ENCODE measurements around the gene TYR.
"Not testable (repeated sequence)": the region's sequence is repeated elsewhere in the genome, so short reads cannot be mapped to it uniquely, and the experiment has no call there.

TYR gene

DNA sequence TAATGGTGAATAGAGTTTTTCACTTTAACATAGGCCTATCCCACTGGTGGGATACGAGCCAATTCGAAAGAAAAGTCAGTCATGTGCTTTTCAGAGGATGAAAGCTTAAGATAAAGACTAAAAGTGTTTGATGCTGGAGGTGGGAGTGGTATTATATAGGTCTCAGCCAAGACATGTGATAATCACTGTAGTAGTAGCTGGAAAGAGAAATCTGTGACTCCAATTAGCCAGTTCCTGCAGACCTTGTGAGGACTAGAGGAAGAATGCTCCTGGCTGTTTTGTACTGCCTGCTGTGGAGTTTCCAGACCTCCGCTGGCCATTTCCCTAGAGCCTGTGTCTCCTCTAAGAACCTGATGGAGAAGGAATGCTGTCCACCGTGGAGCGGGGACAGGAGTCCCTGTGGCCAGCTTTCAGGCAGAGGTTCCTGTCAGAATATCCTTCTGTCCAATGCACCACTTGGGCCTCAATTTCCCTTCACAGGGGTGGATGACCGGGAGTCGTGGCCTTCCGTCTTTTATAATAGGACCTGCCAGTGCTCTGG is at the start of gene TYR:
TSS of gene TYR (plus strand) at position 185 of the 541 bp plus-strand sequence. CDS start at position 264, 79 bp downstream.
- DNase-seq, result no peak

DNA sequence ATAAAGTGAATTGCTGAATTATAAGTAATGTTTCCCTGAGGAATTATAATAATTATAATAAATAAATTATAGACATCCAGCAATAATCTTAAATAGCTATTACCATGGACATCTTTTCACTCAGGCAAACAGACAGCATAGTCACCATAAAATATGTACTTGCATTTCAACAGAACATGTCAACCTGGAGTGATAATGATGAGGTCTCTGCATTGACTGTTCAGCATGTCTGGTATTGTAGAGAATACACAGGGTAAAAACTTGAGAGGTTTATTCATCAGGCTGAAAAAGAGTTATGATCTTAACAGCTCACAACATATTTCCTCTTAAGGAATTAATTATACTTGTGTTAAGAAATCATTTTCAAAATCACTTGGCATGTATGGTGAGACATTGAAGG is 41.1 kb upstream of the TYR start:
- no peak for DNase-seq

DNA sequence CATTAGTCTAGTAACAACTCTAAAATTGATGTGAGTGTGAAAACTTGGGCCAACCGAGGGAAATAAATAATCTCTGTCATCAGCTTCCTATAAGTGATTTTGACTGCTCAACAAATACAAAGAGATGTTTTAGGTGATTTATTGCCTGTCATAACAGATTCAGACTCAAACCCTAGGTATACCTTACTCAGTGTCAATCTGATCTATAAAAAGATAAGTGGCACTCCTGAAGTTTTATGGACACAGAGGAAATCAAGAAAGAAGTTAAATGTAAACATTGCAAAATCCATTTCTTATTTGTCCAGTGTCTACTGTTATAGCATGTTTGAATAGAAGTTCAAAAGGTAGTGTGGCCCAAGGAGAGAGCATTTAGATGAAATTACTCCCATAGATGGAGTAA is 30.4 kb upstream of the TYR start:
- peak; percentile 28 for DNase-seq

DNA sequence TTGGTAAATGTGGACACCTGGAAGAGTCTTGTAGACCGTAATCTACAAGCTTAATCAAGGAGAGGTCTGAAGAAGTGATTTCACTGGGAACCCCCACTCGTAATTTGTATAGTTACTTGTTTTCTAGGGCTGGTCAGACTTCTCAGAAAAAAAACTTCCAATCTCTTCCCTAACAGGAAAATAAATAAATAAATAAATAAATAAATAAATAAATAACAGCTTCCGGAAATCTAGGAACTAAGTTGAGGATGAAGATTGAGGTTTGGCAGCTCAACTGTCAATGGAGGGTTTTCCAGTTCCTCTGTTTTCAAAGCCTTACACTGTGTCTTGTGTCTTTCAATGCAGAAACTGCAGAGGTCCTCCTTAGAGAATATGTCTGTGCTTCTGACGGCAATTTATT is 17.7 kb upstream of the TYR start:
- DNase-seq, result no peak

DNA sequence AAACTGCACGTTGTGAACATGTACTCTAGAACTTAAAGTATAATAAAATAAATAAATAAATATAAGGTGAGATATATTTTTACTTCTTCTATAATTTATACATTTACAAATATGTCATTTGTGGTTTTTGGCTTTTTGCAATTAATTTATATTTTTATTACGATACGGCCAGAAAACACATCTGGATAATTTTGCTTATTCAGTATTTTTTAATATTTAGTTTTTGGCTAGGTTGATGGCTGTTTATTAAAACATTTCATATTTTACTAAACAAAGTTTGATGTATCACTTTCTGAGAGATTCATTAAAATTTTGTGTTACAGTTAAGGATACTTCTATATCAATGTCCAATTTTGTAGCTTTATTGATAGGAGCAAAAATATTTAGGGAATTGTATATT is 15.7 kb upstream of the TYR start:
- no peak for DNase-seq

DNA sequence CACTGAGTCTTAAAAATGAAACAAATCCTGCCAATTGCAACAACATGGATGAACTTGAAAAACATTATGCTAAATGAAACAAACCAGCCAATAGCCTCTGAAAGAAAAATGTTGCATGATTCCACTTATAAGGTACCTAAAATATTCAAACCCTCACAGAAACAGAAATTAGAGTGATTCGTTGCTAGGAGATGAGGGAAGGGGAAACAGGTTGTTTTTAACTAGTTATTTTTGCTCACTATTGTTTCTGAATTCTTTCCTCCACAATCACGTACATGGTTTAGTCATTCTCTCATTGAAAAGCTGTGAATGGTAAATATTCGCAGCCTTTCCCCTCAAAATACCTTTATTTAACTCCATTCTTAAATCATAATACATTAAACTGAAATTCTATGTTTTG is 14.0 kb upstream of the TYR start:
- DNase-seq, result no peak

DNA sequence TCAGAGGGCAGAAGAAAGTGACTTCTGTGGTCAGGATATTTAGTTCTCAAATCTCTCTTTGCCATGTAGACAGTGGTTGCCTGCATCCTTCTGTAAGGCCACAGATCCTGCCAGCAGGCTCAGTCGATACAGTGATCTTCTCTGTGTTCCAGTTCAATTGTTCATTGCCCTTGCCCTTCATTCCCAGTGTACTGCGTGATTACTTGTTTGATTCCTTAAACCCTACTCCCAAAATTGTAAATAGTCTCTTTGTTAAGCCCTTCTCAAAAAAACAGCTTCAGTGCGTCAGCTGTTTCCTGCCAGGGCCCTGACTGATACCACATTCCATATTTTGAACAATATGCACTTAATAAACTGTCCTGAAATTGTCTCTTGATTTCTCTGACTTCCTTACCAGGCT is 9.3 kb upstream of the TYR start:
- no peak for DNase-seq

DNA sequence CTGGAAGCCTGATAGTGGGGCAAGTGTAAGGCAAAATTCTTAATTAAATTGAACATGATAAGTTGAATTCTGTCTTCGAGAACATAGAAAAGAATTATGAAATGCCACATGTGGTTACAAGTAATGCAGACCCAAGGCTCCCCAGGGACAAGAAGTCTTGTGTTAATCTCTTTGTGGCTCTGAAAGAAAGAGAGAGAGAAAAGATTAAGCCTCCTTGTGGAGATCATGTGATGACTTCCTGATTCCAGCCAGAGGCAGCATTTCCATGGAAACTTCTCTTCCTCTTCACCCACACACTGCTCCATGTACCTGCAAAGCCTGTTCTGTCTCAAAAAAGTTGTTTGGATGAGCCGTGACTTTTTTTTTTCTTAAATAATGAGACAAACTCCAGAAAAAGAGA is 1.9 kb upstream of the TYR start:
- no peak for DNase-seq

DNA sequence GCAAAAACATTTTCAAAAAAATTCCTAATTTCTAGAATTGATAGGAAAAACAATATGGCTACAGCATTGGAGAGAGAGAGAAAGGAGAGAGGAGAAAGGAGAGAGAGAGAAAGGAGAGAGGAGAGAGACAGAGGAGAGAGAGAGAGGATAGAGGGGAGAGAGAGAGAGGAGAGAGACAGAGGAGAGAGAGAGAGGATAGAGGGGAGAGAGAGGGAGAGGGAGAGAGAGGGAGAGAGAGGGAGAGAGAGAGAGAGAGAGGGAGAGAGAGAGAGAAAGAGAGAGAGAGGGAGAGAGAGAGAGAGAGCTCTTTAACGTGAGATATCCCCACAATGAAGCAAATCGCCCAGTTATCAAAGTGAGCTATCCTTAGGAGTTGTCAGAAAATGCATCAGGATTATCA is 737 bp upstream of the TYR start:
- no peak for DNase-seq

DNA sequence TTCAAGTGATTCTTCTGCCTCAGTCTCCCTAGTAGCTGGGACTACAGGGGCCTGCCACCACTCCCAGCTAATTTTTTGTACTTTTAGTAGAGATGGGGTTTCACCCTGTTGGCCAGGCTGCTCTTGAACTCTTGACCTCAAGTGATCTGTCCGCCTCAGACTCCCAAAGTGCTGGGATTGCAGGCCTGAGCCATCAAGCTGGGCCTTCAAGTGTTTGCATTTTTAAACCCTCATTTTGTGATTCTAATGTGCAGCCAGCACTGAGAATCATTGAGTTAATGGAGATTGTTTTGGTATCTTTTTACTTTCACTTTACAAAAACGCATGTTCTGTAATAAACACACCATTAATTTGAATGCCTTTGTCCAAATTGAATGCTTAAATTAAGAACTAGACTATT is 3.4 kb downstream of the TYR start:
- DNase-seq, result no peak

DNA sequence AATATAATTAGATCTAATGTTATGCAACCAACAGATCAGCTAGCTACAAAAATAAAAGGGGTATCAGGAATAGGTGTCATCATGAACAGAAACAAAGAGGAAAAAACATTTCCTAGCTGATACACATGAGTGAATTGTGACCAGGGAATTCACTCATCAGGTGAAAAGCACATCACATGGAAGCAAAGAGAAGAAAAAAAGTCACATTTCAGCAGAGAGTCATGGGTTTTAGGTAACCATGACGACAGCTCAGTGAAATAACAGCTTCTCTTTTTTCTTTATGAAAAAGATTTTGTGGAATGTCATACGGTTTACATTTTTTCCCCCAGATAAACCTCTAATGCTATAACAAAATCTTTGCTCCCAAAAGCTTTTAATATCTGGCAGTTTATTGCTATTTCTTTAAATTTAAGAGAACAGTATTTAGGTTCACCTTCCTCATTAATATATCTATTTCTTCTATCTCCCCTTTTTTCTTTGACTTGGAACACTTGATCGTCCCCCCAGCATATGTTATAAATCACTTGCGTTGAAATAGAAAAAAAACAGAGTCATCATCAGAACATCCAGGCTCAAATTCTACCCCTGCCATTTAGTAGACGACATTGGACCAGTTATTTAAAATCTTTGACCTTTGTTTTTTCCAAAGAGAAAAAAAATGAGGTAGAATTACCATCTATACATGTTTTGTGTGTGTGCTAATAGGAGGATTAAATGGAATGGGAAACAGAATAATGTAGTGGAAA is 5.3 kb downstream of the TYR start:
- no peak for DNase-seq

DNA sequence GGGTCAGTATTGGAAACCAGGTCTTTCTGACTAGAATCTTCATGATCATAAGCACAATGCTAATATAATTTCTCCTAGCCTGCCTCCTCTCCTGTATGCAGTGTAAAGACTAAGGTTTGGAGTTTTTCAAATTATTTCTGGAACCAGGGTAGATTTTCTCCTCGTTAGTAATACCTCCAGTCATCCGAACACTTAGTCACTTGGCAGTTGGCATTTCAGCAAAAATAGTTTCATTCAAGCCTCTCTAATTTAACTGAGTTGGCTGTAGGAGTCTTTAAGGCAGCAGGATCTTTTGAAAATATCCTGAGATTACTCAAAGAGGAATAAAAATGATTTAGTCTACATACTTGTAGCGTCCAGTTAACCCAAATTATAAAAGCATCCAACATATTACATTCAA is 6.3 kb downstream of the TYR start:
- no peak for DNase-seq

DNA sequence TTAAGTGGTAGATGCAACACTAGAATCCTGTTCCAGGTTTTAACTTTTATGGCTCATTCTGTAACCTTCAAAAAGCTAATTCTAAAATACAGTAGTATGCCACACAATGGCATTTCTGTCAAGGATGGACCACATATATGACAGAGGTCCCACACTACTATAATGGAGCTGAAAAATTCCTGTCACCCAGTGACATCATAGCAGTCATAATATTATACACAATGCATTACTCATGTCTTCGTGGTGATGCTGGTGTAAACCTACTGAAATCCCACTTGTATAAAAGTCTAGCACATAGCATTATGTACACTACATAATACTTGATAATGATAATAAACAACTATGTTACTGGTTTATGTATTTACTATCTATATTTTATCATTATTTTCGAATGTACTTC is 12.1 kb downstream of the TYR start:
- no peak for DNase-seq

DNA sequence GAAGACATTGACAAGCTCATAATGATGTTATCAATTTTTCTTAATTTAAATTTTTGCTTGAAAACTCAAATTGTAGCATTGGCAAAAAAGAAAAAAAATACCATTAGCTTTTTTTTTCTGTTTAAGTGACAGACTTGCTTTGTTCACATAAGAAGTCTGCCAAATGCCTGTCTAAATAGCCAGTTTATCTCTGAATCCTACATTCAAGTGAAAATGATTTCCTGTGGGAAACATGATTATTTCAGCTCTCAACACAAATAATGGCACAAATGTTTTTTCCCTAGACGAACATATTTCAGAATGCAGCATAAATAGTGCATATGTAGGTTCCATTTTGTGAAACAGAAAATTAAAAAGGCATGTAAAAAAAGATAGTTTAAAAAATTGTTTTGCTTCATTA is 23.5 kb downstream of the TYR start:
- no peak for DNase-seq

DNA sequence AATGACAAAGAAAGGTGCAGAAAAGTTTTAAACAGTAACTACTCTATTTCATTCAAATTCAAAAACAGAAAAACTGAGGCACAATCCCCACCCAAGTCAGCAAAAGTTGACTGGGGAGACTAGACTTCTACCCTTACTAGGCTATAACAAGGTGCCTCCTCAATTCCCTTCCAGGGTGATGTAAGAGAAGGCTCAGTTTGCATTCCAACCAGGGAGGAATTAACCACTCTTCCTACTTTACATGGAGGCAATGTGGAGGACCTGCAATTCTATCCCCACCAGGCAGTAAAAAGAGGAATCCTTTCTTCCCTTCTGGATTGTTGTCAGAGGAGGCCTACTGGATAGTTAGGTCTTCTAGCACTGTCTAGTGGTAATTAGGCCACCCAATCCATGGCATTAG is 26.1 kb downstream of the TYR start:
- no peak for DNase-seq

DNA sequence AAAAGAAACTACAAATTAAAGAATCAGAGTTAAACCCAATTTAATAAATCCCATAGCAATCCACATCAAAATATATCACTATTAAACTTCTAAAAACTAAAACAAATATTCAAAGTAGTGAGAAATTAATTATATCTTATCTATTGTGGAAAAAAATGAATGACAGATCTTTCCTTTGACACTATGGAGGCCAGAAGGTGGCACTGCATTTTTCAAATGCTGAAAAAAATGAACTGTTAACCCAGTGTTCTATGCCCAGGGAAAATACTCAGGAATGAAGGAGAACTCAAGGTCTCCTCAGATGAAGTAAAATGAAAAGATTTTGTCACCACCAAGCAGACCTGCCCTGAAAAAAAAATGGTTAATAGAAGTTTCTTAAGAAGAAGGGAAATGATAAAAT is 27.7 kb downstream of the TYR start:
- peak; percentile 41 for DNase-seq

DNA sequence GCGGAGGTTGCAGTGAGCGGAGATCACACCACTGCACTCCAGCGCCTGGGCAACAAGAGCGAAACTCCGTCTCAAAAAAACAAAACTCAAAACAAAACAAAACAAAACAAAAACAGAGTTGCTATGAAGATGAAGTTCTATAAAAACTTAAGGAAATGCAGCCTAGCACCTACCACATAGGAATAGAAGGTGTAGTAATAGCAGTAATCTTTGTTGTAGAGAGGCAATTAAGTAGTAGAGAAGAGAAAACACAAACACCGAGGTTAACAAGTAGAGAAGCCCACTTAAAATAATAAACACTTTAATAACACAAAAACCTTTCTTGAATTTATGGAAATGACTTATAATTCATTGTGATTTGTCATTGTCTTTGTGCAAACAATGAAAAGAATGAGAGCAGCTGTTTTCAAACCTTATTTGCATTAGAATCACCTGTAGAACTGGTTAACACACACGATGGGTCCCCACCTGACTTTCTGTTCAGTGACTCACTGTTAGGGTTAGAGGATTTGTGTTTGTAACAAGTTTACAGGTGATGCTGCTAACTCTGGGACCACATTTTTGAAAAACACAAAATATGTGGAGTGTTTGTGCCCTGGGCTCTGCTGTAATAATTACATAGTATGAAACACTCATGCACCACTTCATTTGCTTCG is 43.1 kb downstream of the TYR start:
- peak; percentile 75 for DNase-seq

DNA sequence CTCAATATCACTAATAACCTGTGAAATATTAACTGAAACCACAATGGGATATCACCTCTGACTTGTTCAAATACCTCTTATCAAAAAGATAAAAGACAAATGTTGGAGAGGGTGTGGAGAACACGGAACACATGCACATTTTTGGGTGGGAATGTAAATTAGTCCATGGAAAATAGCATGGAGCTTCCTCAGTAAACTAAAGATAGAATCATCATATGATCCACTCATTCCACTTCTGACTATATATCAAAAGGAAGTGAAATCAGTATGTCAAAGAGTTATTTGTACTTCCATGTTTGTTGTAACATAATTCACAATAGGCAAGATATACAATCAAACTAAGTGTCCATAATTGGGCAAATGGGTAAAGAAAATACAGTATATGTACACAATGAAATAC is 57.4 kb downstream of the TYR start:
- DNase-seq, result no peak

DNA sequence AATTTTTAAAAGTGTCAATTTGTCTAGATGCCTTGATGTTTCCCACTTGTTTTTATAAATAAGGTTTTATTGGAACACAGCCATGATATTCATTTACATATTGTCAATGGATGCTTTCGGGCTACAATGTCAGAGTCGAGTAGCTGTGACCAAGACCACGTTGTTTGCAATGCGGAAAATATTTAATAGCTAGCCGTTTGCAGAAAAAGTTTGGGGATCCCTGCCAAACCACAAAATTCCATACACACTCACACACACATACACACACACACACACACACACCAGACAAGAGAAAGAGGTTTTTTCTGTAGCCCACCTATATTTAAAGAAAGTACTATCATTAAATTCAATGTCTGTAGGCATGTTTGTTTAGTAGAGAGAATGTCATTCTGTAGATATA is 58.3 kb downstream of the TYR start:
- DNase-seq, result no peak

DNA sequence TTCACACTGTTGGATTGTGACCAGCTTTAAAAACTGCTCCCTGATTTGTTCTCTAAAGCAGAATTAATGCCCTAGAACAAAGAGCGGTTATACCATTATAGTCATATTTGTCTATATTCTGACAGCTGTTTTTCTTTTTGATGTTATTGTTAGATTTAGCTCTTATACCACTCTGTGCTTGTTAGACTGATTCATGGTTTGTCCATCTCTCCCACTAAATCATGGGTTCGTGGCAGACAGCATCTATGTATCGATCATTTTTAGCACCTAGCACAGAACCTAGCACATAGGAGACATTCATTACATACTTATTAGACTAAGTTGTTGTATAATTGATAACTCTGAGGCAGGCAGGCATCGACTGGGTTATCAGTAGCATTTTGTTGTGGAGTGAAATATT is 69.3 kb downstream of the TYR start:
- not testable (repeated sequence) for DNase-seq

DNA sequence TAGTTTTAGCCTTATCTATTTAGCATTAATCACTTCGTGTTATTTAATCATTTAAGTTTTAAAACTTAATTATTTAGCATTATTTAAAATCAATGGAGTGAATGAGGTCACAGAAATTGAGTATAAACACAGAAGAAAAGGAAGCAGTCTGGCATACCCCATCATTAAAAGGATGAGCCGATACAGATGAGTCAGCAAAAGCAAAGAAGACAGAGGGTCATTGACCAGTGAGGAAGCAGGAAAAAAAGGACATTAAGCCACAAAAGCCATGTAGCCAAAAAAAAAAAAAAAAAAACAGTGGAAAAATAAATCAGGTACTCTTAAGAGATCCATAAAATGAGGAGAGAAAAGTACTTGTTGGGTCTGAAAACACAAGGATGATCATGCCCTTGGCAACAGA is 71.5 kb downstream of the TYR start:
- DNase-seq, result peak; percentile 32

DNA sequence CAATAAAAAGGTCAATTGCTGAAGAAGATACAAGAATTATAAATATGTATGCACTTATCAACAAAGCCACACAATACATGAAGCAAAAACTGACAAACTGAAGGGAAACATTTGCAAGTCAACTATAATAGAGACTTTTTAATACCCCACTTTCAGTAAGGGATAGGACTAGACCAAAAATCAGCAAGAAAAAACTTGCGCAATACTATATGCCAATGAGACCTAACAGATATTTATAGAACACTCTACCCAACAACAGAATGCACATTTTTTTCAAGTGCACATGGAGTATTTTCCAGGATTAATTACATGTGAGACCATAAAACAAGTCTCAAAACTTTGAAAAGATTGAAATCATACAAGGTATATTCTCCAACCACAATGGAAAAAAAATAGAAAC is 83.8 kb downstream of the TYR start:
- DNase-seq, result not testable (repeated sequence)

DNA sequence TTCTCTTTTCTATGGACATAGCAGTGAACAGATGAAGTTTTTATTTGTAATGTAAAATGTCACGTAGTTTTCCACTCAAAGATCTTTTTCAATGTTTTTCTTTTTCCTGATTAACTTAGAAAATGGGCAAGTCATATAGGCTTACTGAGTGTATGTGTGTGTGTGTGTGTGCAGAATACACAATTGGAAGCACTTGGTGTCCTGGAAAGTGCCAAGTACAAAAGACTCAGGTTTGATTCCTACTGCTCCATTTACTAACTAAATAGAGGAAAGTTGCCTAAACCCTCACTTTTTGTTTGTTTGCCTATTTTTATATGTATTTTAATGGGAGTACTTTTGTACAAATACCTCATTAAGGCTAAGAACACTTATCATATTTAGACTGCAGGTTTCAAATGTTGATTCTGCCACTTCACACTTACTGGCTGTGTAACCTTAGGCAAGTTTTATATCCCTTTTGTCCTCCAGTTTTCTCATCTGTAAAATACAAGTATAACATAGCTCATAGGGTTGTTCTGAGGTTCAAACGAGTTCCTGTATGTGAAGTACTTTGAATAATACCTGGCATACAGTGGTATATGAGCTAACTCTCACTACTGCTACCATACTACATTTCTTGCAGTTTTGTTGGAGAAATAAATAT is 90.1 kb downstream of the TYR start:
- DNase-seq, result peak; percentile 65

DNA sequence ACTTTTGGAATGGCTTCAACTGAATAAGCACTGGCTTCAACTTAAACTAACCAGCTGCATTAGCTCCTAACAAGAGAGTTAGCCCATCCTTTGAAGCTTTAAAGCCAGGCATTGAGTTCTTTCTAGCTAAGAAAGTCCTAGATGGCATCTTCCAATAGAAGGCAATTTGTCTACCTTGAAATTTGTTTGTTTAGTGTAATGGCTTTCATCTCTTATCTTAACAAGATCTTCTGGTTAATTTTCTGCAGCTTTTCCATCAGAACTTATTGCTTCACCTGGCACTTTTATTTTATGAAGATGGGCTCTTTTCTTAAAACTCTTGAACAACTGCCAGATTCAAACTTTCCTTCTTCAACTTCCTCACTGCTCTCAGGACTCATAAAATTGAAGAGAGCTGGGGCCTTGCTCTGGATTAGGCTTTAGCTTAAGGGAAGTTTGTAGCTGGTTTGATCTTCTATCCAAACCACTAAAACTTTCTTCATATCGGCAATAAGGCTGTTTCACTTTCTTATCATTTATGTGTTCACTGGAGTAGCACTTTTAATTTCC is 94.9 kb downstream of the TYR start:
- not testable (repeated sequence) for DNase-seq
